OCI-LY1 (cell line): ENCODE results near the gene GAB4.

Source experiments
- H2AFZ ChIP-seq: fragments of 200-600 bp; sonication (generic), shearing (Covaris generic); 2 replicates; pipeline ENCODE4 v1.6.0; 2014; ENCODE audit warnings: antibody characterized with exemption, mild to moderate bottlenecking, low read length
- H3F3A ChIP-seq: fragments of 200-600 bp; sonication (generic), shearing (Covaris generic); 2 replicates; pipeline ENCODE4 v1.6.0; 2014; ENCODE audit warnings: mild to moderate bottlenecking, antibody characterized with exemption, low read length, moderate library complexity; ENCODE audit not compliant: insufficient read depth
- H3K27ac ChIP-seq: fragments of 200-600 bp; sonication (generic); 2 replicates; pipeline ENCODE4 v1.5.1; 2014; ENCODE audit warnings: low read length, mixed run types, mild to moderate bottlenecking, low read depth; ENCODE audit not compliant: poor library complexity, severe bottlenecking
- H3K27me3 ChIP-seq: fragments of 200-600 bp; sonication (generic); 2 replicates; pipeline ENCODE4 v1.6.0; 2014; ENCODE audit warnings: antibody characterized with exemption, mild to moderate bottlenecking, low read length, moderate library complexity; ENCODE audit not compliant: insufficient read depth
- H3K36me3 ChIP-seq: fragments of 200-600 bp; sonication (generic); 2 replicates; pipeline ENCODE4 v1.6.1; 2014; ENCODE audit warnings: mild to moderate bottlenecking, antibody characterized with exemption, low read length, moderate library complexity, mixed read lengths; ENCODE audit not compliant: insufficient read depth
- H3K4me1 ChIP-seq: fragments of 200-600 bp; sonication (generic); 2 replicates; pipeline ENCODE4 v1.5.1; 2014; ENCODE audit warnings: mild to moderate bottlenecking, low read length, moderate library complexity; ENCODE audit not compliant: insufficient read depth, severe bottlenecking
- H3K4me2 ChIP-seq: fragments of 200-600 bp; sonication (generic), shearing (Covaris generic); 2 replicates; pipeline ENCODE4 v1.6.1; 2014; ENCODE audit warnings: low read length
- H3K4me3 ChIP-seq: fragments of 200-600 bp; sonication (generic); 2 replicates; pipeline ENCODE4 v1.5.1; 2014; ENCODE audit warnings: low read length, low read depth, mild to moderate bottlenecking, mixed read lengths; ENCODE audit not compliant: poor library complexity, severe bottlenecking
- H3K79me2 ChIP-seq: fragments of 200-600 bp; shearing (Covaris generic); 2 replicates; pipeline ENCODE4 v1.6.1; 2016; ENCODE audit warnings: mixed run types, low read length, mixed read lengths; ENCODE audit not compliant: insufficient read depth
- H3K9ac ChIP-seq: fragments of 200-600 bp; sonication (generic), shearing (Covaris generic); 2 replicates; pipeline ENCODE4 v1.6.1; 2014; ENCODE audit warnings: mild to moderate bottlenecking, low read length, mixed read lengths
- H3K9me2 ChIP-seq: fragments of 200-600 bp; sonication (generic), shearing (Covaris generic); 2 replicates; pipeline ENCODE4 v1.6.1; 2014; ENCODE audit warnings: low read depth, mild to moderate bottlenecking, low read length, mixed read lengths
- H3K9me3 ChIP-seq: fragments of 200-600 bp; shearing (Covaris generic); 2 replicates; pipeline ENCODE4 v1.6.1; 2014; ENCODE audit warnings: low read length, mixed read lengths
- H4K20me1 ChIP-seq: fragments of 200-600 bp; sonication (generic), shearing (Covaris generic); 2 replicates; pipeline ENCODE4 v1.6.0; 2016; ENCODE audit warnings: mild to moderate bottlenecking, low read length; ENCODE audit not compliant: insufficient read depth
- CTCF ChIP-seq: fragments of 200-600 bp; sonication (generic), shearing (Covaris generic); IDR thresholded peaks from 2 replicates; pipeline ENCODE4 v1.5.1; 2017; ENCODE audit warnings: mild to moderate bottlenecking, antibody characterized with exemption, low read length, moderate library complexity, mixed read lengths
- EZH2 ChIP-seq: fragments of 200-600 bp; sonication (generic), shearing (Covaris generic); IDR thresholded peaks from 2 replicates; pipeline ENCODE4 v1.8.0; 2017; ENCODE audit warnings: borderline replicate concordance, mixed run types, mild to moderate bottlenecking, antibody characterized with exemption, low read length, moderate library complexity, mixed read lengths

GAB4 gene

DNA sequence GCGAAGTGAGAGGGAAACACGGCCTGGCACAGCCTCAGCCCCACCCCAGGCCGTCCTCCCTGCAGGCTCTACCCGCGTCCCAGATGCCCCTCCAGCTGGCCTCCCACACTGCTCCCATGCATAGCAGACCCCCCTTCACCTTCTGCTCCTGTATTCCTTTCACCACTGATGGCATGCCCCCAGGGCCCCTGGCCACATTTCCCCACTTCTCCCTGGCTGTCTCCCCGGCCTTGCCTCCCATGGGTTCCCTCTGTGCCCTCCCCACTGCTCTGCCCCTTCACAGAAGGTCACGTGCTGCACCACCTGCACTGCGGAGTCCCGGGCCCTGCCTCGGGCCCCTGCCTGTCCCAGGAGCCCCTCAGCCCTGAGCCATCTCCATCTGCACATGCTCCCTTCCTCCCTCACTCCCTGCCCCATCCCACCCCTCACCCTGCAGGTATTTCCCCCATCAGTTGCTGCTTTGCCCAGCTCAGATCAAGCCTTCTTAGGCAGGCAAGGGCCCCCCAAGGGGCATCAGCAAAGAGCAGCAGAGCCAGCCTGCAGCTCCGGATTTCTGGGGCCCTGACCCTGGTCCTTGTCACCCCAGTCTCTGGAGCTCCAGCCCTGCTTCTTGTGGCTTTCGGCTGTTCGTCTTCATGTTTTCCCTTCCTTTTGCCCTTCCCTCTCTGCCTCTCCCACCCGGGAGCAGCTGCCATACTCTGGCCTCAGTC is 46.4 kb downstream of the GAB4 start:
- no peak overlapping the region for H3K27ac ChIP-seq
- H3K4me3 ChIP-seq, result no peak overlapping the region
- no peaks in the 10 kb centered on the region for H3K9me3 ChIP-seq
- no peak for TF ChIP-seq EZH2
- no peak for TF ChIP-seq CTCF
- H2AFZ ChIP-seq, result no peak overlapping the region
- no peaks in the 10 kb centered on the region for H3K9me2 ChIP-seq
- no peaks in the 10 kb centered on the region for H4K20me1 ChIP-seq
- H3K79me2 ChIP-seq, result no peaks in the 10 kb centered on the region
- H3K9ac ChIP-seq, result no peak overlapping the region
- no peaks in the 10 kb centered on the region for H3F3A ChIP-seq
- 0 out of 2 replicates have a peak, but pooled peaks cover 5% of the 10 kb centered on the region for H3K27me3 ChIP-seq
- no peaks in the 10 kb centered on the region for H3K36me3 ChIP-seq
- no peak overlapping the region for H3K4me2 ChIP-seq
- no peaks in the 10 kb centered on the region for H3K4me1 ChIP-seq

- H3K79me2 ChIP-seq, result no peaks in the 10 kb centered on the region
- TF ChIP-seq CTCF, result no peak
- TF ChIP-seq EZH2, result no peak
- no peaks in the 10 kb centered on the region for H3F3A ChIP-seq
- no peak overlapping the region for H3K4me3 ChIP-seq
- no peak overlapping the region for H3K4me2 ChIP-seq
- no peaks in the 10 kb centered on the region for H4K20me1 ChIP-seq
- no peaks in the 10 kb centered on the region for H3K9me3 ChIP-seq
- H2AFZ ChIP-seq, result no peak overlapping the region
- H3K27ac ChIP-seq, result no peak overlapping the region
- H3K4me1 ChIP-seq, result no peaks in the 10 kb centered on the region
- H3K36me3 ChIP-seq, result no peaks in the 10 kb centered on the region
- H3K9me2 ChIP-seq, result no peaks in the 10 kb centered on the region
- no peak overlapping the region for H3K9ac ChIP-seq
- 0 out of 2 replicates have a peak, but pooled peaks cover 3% of the 10 kb centered on the region for H3K27me3 ChIP-seq
Observed at GRCh38 chr22:16960884-16961249, 47.2 kb downstream of the GAB4 start.

DNA sequence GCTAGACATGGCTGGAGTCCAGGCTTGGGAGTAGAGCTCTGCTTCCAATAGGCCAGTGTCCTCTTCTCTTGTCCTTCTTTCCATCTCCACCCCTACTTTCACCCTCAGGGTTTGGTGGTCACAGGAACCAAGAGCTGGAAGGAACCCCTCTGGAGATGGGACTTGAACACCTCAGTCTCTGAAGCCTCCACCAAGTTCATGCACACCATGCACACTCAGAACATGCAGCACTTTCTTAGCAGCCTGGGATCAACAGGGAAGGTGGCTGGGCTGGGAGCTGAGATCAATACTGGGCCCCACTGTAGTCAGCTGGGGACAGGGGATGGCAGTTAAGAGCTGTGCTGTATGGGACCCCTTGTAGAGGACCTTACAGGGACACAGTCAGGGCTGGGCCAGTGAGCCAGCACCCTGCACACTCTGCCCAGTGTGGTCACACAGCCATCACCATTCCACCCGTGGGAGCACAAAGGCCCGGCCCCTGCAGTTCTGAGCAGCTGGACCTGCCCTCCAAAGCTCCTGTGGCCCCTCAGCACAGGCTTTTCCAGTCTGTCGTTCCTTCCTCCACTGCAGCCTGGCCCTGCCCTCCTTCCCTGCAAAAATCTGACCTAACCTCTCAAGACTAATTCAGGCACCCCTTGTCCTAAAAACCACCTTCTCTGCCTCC is 47.7 kb downstream of the GAB4 start:
- no peak overlapping the region for H3K4me2 ChIP-seq
- H3K27ac ChIP-seq, result no peak overlapping the region
- H3K4me1 ChIP-seq, result no peaks in the 10 kb centered on the region
- no peaks in the 10 kb centered on the region for H3K79me2 ChIP-seq
- H3F3A ChIP-seq, result no peaks in the 10 kb centered on the region
- no peaks in the 10 kb centered on the region for H3K36me3 ChIP-seq
- H3K4me3 ChIP-seq, result no peak overlapping the region
- TF ChIP-seq CTCF, result no peak
- no peak for TF ChIP-seq EZH2
- H3K9me2 ChIP-seq, result no peaks in the 10 kb centered on the region
- H3K9ac ChIP-seq, result no peak overlapping the region
- H3K27me3 ChIP-seq, result no peaks in the 10 kb centered on the region
- H2AFZ ChIP-seq, result no peak overlapping the region
- no peaks in the 10 kb centered on the region for H4K20me1 ChIP-seq
- no peaks in the 10 kb centered on the region for H3K9me3 ChIP-seq
